ENCODE data around the gene IGSF11. TPM values are rescaled to one million over a fixed set of nuclear protein-coding genes. Genes with fewer than 3 reads are reported as not detected.
A peak's percentile ranks its signal among the peaks of the same experiment; 100 is the strongest.

IGSF11 gene
- total RNA-seq, 4 donors from 2014 or later: 4.7 to 11.5 (median 8.6) TPM

DNA sequence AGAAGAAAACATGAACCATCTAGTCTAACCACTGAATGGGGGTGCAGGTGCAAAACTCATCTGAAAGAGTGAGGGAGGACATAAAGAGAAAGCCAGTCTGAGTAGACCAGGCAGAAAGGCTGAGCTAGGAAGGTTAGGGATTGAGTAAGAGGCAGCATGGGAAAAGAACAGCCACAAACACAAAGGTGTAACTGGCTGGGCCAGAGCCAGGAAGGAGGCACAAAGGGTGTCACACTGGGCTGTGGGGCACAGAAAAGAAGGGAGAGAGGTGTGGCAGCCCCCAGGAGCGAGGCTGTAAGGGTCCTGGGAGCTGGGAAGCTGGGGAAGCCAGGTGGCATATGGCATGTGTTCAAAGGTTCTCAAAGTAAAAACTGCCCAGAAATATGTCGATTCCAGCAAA, 18.7 kb downstream of the IGSF11 start:
- in situ Hi-C loops (cut with MboI; ENCODE audit: low sequenced_read_pairs in 4 of 4) (no loop called here), intact Hi-C loops (cut with DNase I; ENCODE audit: low total_unique reads) (loop anchor here (2.0 to 10.0 kb wide), 3 partner anchors 21 to 84 kb away; no protein-coding TSS in a partner anchor)
- no peak for DNase-seq
- peaks cover 4 to 5% of the 10 kb centered on the region in 2 donors for H3K4me1 ChIP-seq
- TF ChIP-seq POLR2A (IDR thresholded peaks at IDR 0.05): no peak
- TF ChIP-seq, protein P1, sequence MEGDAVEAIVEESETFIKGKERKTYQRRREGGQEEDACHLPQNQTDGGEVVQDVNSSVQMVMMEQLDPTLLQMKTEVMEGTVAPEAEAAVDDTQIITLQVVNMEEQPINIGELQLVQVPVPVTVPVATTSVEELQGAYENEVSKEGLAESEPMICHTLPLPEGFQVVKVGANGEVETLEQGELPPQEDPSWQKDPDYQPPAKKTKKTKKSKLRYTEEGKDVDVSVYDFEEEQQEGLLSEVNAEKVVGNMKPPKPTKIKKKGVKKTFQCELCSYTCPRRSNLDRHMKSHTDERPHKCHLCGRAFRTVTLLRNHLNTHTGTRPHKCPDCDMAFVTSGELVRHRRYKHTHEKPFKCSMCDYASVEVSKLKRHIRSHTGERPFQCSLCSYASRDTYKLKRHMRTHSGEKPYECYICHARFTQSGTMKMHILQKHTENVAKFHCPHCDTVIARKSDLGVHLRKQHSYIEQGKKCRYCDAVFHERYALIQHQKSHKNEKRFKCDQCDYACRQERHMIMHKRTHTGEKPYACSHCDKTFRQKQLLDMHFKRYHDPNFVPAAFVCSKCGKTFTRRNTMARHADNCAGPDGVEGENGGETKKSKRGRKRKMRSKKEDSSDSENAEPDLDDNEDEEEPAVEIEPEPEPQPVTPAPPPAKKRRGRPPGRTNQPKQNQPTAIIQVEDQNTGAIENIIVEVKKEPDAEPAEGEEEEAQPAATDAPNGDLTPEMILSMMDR (IDR thresholded peaks at IDR 0.05 in 4 of 5, conservative IDR thresholded peaks at IDR 0.05 in 1 of 5): no peak
- no peaks in the 10 kb centered on the region for H3K27me3 ChIP-seq
- H3K4me3 ChIP-seq: no peak overlapping the region
- H3K27ac ChIP-seq: no peak overlapping the region
- H3K36me3 ChIP-seq: no peaks in the 10 kb centered on the region
- H3K9me3 ChIP-seq: no peaks in the 10 kb centered on the region
- ATAC-seq: no peak

DNA sequence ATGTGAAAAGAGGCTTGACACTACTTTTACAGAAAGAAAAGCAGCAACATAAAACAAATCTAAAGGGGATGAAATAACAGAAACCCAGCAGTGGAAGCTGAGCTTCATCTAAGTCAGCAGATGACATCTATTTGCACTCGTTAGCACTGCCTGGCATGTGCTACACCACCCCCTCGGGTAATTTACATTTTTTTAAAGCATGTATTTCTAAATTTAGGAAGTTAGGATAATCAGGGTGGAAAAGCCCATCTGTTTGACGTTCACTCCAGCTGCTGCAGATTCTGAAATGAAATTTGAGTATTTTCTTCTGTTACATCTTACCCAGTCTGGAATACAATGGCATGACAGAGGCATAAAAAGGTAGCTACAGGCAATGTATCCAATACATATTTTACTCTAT, 20.7 kb downstream of the IGSF11 start:
- no peak overlapping the region for H3K27ac ChIP-seq
- no peaks in the 10 kb centered on the region for H3K36me3 ChIP-seq
- H3K4me3 ChIP-seq: no peak overlapping the region
- no peaks in the 10 kb centered on the region for H3K9me3 ChIP-seq
- no peak for DNase-seq
- H3K4me1 ChIP-seq: peaks cover 4 to 5% of the 10 kb centered on the region in 2 donors
- intact Hi-C loops (cut with DNase I; ENCODE audit: low total_unique reads) (loop anchor here (10.0 kb wide), 1 partner anchor 49 kb away; no protein-coding TSS in a partner anchor), in situ Hi-C loops (cut with MboI; ENCODE audit: low sequenced_read_pairs in 4 of 4) (no loop called here)
- H3K27me3 ChIP-seq: no peaks in the 10 kb centered on the region
- TF ChIP-seq POLR2A (IDR thresholded peaks at IDR 0.05): no peak
- TF ChIP-seq, protein P1 (IDR thresholded peaks at IDR 0.05 in 4 of 5, conservative IDR thresholded peaks at IDR 0.05 in 1 of 5): no peak
- ATAC-seq: no peak

- H3K36me3 ChIP-seq: no peaks in the 10 kb centered on the region
- no peaks in the 10 kb centered on the region for H3K4me1 ChIP-seq
- DNase-seq: no peak
- no peaks in the 10 kb centered on the region for H3K9me3 ChIP-seq
- ATAC-seq: no peak
- TF ChIP-seq POLR2A (IDR thresholded peaks at IDR 0.05): no peak
- TF ChIP-seq, protein P1 (IDR thresholded peaks at IDR 0.05 in 4 of 5, conservative IDR thresholded peaks at IDR 0.05 in 1 of 5): no peak
- intact Hi-C loops (cut with DNase I; ENCODE audit: low total_unique reads): loop anchor here (10.0 kb wide), 1 partner anchor 47 kb away; no protein-coding TSS in a partner anchor
- no peaks in the 10 kb centered on the region for H3K27me3 ChIP-seq
- in situ Hi-C loops (cut with MboI; ENCODE audit: low sequenced_read_pairs in 4 of 4): no loop called here
- H3K4me3 ChIP-seq: no peak overlapping the region
- no peak overlapping the region for H3K27ac ChIP-seq
Observed at GRCh38 chr3:119011528-119011927, 23.1 kb downstream of the IGSF11 start.

- in situ Hi-C loops (cut with MboI; ENCODE audit: low sequenced_read_pairs in 4 of 4): no loop called here
- no peak for DNase-seq
- no peak overlapping the region for H3K4me3 ChIP-seq
- TF ChIP-seq, protein P1 (IDR thresholded peaks at IDR 0.05 in 4 of 5, conservative IDR thresholded peaks at IDR 0.05 in 1 of 5): no peak
- TF ChIP-seq POLR2A (IDR thresholded peaks at IDR 0.05): no peak
- intact Hi-C loops (cut with DNase I; ENCODE audit: low total_unique reads): no loop called here
- no peaks in the 10 kb centered on the region for H3K27me3 ChIP-seq
- peak overlapping the region in 1 of 4 donors; percentile 46 for H3K27ac ChIP-seq
- no peaks in the 10 kb centered on the region for H3K36me3 ChIP-seq
- no peaks in the 10 kb centered on the region for H3K9me3 ChIP-seq
- H3K4me1 ChIP-seq: peaks cover 0 to 12% of the 10 kb centered on the region in 2 donors
- ATAC-seq: no peak
Observed at GRCh38 chr3:118997190-118997589, 37.5 kb downstream of the IGSF11 start.

DNA sequence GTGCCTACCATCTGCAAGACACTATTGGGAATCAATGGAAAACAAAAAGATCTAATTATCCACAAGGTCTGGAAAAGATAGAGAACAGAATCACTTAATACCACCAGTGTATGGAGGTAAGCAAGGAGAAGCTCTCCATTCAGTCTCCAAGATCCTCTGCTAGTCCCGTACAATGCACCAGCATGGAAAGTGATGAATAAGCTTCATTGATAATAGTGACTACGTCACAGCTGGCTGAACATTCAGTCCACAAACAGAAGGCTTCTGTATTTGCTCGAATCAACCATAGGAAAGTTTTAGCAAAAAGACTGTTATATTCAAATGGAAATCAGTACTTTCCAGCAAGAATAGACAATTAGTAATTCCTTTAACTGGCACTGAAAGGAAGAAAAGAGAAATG, 42.9 kb downstream of the IGSF11 start:
- Histone ChIP-seq H3K27ac (peak overlapping the region in 1 of 4 donors; percentile 8), H3K9me3 (no peaks in the 10 kb centered on the region), H3K36me3 (no peaks in the 10 kb centered on the region), H3K4me3 (no peak overlapping the region), H3K27me3 (no peaks in the 10 kb centered on the region), H3K4me1 (peaks cover 13 to 18% of the 10 kb centered on the region in 2 donors)
- intact Hi-C loops (cut with DNase I; ENCODE audit: low total_unique reads) (no loop called here), in situ Hi-C loops (cut with MboI; ENCODE audit: low sequenced_read_pairs in 4 of 4) (no loop called here)
- no peak for TF ChIP-seq POLR2A (IDR thresholded peaks at IDR 0.05)
- TF ChIP-seq, protein P1 (IDR thresholded peaks at IDR 0.05 in 4 of 5, conservative IDR thresholded peaks at IDR 0.05 in 1 of 5): no peak
- ATAC-seq (no peak), DNase-seq (no peak)
